Stimulated activated CD8-positive, alpha-beta memory T cell treated with anti-CD3 and anti-CD28 coated beads, Interleukin-12 subunit alpha, Interleukin-12 subunit beta, amount 100 ng/mL, for 24 hours (primary cell): ENCODE data around the gene GIMAP8.
"Not testable (repeated sequence)": the region's sequence is repeated elsewhere in the genome, so short reads cannot be mapped to it uniquely, and the experiment has no call there.

Source experiments
- DNase-seq: peaks from one replicate; pipeline ENCODE4 v3.0.0-alpha.2; 2020; ENCODE audit errors: extremely low read depth

Gene GIMAP8

GRCh38 chr7:150514748-150515222, 64.4 kb downstream of the GIMAP8 start, which contains the start of gene GIMAP7:
Gene GIMAP7, plus strand, starts transcription at chr7:150514872. Its CDS starts 5,103 bp downstream, at chr7:150519975.
- DNase-seq, result no peak

DNA sequence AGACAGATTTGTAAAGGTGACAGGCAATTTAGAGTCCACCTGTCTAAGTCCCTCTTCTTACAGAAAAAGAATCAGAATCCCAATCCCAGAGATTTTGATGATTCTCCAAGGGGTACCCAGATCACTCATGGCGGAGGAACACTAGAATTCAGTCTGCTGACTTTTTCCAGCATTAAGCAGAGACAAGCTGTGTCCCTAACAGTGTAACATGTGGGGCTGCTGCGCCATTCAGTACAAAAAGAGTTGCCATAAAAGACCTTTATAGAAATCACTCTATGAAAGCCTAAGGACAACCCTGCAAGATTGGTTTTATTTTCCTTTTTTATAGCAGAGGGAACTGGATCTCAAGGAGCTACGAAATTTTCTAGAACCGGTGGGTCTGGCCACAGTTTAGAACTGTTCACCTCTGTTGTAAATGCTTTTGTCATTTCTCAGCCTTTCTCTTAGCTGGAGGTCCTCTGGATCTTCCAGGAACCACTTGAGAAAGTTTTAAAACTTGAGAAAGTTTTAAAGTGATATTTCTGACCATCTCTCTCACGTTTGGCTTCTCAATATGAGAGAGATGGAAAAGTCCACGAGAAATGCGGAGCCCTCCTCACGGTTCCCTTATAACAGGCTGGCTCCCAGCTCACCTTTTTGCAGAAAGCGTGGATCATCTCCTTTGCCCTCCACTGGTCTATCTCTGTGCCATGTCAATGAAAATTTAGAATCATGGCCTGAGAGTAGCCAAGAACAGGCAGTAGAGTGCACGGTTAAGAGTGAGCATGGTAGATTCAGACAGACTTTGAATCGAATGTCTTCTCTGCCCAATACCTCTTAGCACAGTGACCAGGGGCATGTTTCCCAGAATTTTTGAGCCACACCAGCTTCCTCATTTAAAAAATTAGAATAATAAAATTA, 65.1 kb downstream of the GIMAP8 start:
- no peak for DNase-seq

DNA sequence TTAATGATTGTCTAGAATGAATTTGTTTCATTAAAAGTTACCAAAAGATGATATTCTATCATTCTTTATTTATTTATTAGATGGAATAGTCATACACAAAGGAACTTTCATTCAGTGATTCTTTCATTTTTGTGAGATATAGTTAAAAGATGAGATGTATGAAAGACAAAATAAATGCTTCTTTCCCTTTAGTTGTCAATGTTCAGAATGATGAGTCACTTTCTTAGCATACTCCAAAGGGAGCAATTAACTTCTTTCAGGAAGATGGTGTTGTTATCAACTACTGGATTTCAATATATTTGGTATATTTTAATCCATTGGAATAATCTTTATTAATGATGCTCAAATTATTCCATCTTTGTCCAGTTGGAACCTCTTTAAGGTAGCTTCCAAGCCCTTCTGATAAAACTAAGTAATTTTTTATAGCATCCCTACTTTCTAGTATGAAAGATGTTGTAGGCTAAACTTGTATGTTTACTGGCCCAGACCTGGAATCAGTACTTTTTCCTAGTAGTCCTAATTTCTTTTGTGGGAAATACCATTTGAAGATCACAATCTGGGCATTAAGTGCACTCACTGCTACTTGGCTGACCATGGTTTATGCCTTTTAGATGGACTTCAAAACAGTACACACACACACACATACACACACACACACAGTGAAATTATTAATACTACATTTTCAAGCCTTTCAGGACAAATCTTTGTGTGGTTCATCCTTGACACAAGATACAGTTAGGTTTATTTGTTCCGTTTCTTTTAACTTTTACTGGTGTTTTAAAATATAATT, 66.7 kb downstream of the GIMAP8 start:
- no peak for DNase-seq

DNA sequence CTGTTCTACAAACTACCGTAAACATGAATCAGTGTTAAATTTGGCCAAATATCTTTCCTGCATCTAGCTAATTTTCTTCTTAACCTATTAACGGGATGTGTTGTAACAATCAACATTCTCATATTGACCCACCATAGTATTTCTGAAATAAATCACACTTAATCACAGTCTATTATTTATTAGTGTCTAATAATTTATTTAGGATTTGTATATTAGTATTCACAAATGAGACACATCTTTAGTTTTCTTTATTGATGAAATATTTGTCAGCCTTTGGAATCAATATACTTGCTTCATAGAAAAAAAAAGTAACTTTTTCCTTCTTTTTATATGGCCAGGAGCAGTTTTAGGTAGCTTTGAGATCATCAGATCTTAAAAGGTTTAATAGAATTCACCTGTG, 68.9 kb downstream of the GIMAP8 start:
- DNase-seq, result no peak

GRCh38 chr7:150520145-150520544, 69.7 kb downstream of the GIMAP8 start:
- DNase-seq, result no peak

DNA sequence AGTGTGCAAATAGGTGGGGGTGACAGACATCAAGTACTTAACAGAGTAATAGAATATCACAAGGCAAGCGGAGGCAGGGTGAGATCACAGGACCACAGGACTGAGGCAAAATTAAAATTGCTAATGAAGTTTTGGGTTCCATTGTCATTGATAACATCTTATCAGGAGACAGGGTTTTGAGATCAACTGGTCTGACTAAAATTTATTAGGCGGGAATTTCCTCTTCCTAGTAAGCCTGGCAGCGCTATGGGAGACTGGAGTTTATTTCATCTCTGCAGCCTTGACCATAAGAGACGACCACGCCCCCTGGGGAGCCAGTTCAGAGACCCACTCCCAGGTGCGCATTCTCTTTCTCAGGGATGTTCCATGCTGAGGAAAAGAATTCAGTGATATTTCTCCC, 72.5 kb downstream of the GIMAP8 start:
- DNase-seq, result not testable (repeated sequence)

DNA sequence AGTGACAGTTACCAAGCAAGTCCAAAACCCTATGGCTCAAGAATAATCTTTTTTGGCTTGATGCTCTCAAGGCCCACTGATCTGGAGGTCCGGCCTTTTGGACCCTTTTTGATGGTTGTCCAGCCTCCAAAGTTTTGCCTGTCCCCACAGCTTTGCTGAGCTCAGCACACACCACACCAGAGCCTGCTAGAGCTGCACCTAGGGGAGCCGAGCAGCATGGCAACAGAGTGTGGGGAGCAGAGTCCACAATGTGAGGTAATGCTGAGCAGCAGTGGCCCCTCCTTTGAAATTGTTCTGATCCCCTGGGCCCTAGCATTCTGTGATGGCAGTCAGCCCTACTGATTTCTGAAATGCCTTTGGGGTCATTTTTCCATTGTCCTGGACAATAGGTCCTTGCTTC, 73.6 kb downstream of the GIMAP8 start:
- no peak for DNase-seq
